Tibial nerve (tissue), 4 donors: Measurements from ENCODE around the gene CYP2E1. TPM values are rescaled to one million over a fixed set of nuclear protein-coding genes. Genes with fewer than 3 reads are reported as not detected.

ENCODE experiments used
- DNase-seq, 2 donors: peaks; one replicate each; pipeline ENCODE4 v3.0.0-alpha.2; 2019; ENCODE audit warnings: low spot score in 2 of 2
- H3K27ac ChIP-seq, 4 donors: fragments of 200-600 bp; sonication (generic) in 3 of 4; one replicate each; pipeline ENCODE4 v1.5.1; 2017 to 2019; ENCODE audit warnings: mild to moderate bottlenecking in 1 of 4
- H3K27me3 ChIP-seq, 2 donors: fragments of 200-600 bp; sonication (generic) in 1 of 2; one replicate each; pipeline versions ENCODE4 v1.5.1 to v1.6.0; 2017 to 2019
- H3K36me3 ChIP-seq, 3 donors: fragments of 200-600 bp; sonication (generic); one replicate each; pipeline ENCODE4 v1.5.1; 2018 to 2019
- H3K4me1 ChIP-seq, 4 donors: fragments of 200-600 bp; sonication (generic) in 3 of 4; one replicate each; pipeline ENCODE4 v1.5.1; 2017 to 2019
- H3K4me3 ChIP-seq, 4 donors: fragments of 200-600 bp; sonication (generic) in 3 of 4; one replicate each; pipeline ENCODE4 v1.5.1; 2017 to 2019; ENCODE audit warnings: mild to moderate bottlenecking in 1 of 4, moderate library complexity in 1 of 4
- H3K9me3 ChIP-seq, 4 donors: fragments of 200-600 bp; sonication (generic) in 3 of 4; one replicate each; pipeline ENCODE4 v1.5.1; 2017 to 2019
- EP300 ChIP-seq, 2 donors: sonication (generic); formaldehyde crosslinking; IDR thresholded peaks; one replicate each; pipeline ENCODE4 v1.6.1; 2017; ENCODE audit warnings: antibody characterized with exemption in 2 of 2, mild to moderate bottlenecking in 1 of 2
- POLR2A ChIP-seq, 2 donors: fragments of 450-650 bp; IDR thresholded peaks; one replicate each; pipeline ENCODE4 v1.6.1; 2017; ENCODE audit warnings: antibody characterized with exemption in 2 of 2, mild to moderate bottlenecking in 2 of 2, moderate library complexity in 2 of 2
- WGBS, 2 donors: methylation state at CpG; one replicate each; pipeline ENCODE4 v1.1.5; 2018; 5-methylcytosine and 5-hydroxymethylcytosine counted together
- total RNA-seq, 4 donors: library from RNA; depleted of rRNA; stranded (reverse); fragments of >200 nt; gene quantifications; one replicate each; pipeline ENCODE4 v1.1.0, GENCODE V29; 2016
- TF ChIP-seq, protein P1 (sequence below), 5 experiments: fragments of 200-600 bp in 3 of 5; fragments of 450-650 bp in 2 of 5; sonication (generic) in 3 of 5; IDR thresholded peaks; one replicate each; pipeline ENCODE4 v1.5.1; 2016 to 2019; ENCODE audit warnings: antibody characterized with exemption in 5 of 5, mild to moderate bottlenecking in 3 of 5, moderate library complexity in 2 of 5

Gene CYP2E1
- total RNA-seq, 4 donors from 2014 or later: 0.30 to 7.0 (median 0.82) TPM

- Histone ChIP-seq H3K9me3 (peaks cover 0 to 28% (median 4%) of the 10 kb centered on the region in 4 donors), H3K27me3 (no peaks in the 10 kb centered on the region), H3K4me1 (peaks cover 0 to 4% (median 0%) of the 10 kb centered on the region in 4 donors), H3K4me3 (peak overlapping the region; percentile 12 to 50 (median 38)), H3K36me3 (no peaks in the 10 kb centered on the region), H3K27ac (no peak overlapping the region)
- DNase-seq: peak; percentile 39 to 60
- TF ChIP-seq EP300 (IDR thresholded peaks at IDR 0.05) (no peak), POLR2A (IDR thresholded peaks at IDR 0.05) (no peak)
- TF ChIP-seq, protein P1, sequence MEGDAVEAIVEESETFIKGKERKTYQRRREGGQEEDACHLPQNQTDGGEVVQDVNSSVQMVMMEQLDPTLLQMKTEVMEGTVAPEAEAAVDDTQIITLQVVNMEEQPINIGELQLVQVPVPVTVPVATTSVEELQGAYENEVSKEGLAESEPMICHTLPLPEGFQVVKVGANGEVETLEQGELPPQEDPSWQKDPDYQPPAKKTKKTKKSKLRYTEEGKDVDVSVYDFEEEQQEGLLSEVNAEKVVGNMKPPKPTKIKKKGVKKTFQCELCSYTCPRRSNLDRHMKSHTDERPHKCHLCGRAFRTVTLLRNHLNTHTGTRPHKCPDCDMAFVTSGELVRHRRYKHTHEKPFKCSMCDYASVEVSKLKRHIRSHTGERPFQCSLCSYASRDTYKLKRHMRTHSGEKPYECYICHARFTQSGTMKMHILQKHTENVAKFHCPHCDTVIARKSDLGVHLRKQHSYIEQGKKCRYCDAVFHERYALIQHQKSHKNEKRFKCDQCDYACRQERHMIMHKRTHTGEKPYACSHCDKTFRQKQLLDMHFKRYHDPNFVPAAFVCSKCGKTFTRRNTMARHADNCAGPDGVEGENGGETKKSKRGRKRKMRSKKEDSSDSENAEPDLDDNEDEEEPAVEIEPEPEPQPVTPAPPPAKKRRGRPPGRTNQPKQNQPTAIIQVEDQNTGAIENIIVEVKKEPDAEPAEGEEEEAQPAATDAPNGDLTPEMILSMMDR (IDR thresholded peaks at IDR 0.05): peak; percentile 60 to 84 (median 75)
- 7 to 8% methylated on average over 32 to 33 of the region's 33 CpGs for WGBS, 2 donors
Observed at GRCh38 chr10:133520193-133520738, 6.9 kb upstream of the CYP2E1 start.

- no peak overlapping the region for H3K4me3 ChIP-seq
- no peak for DNase-seq
- H3K4me1 ChIP-seq: peaks cover 0 to 15% (median 4%) of the 10 kb centered on the region in 4 donors
- TF ChIP-seq POLR2A (IDR thresholded peaks at IDR 0.05): no peak
- TF ChIP-seq EP300 (IDR thresholded peaks at IDR 0.05): no peak
- TF ChIP-seq, protein P1 (IDR thresholded peaks at IDR 0.05): no peak
- peaks cover 0 to 20% (median 4%) of the 10 kb centered on the region in 4 donors for H3K9me3 ChIP-seq
- H3K36me3 ChIP-seq: no peaks in the 10 kb centered on the region
- H3K27ac ChIP-seq: no peak overlapping the region
- 85 to 89% methylated on average over 9 of the region's 9 CpGs for WGBS, 2 donors
- peaks cover 0 to 21% of the 10 kb centered on the region in 2 donors for H3K27me3 ChIP-seq
Observed at GRCh38 chr10:133523631-133524203, 3.4 kb upstream of the CYP2E1 start.

- 83 to 86% methylated on average over 6 to 7 of the region's 7 CpGs for WGBS, 2 donors
- H3K4me3 ChIP-seq: no peak overlapping the region
- no peak for TF ChIP-seq EP300 (IDR thresholded peaks at IDR 0.05)
- no peaks in the 10 kb centered on the region for H3K36me3 ChIP-seq
- peaks cover 0 to 23% (median 6%) of the 10 kb centered on the region in 4 donors for H3K4me1 ChIP-seq
- H3K27me3 ChIP-seq: peaks cover 0 to 38% of the 10 kb centered on the region in 2 donors
- H3K9me3 ChIP-seq: peaks cover 0 to 20% (median 4%) of the 10 kb centered on the region in 4 donors
- DNase-seq: no peak
- no peak overlapping the region for H3K27ac ChIP-seq
Observed at GRCh38 chr10:133525444-133525843, 1.7 kb upstream of the CYP2E1 start.

GRCh38 chr10:133527771-133528271, 658 bp downstream of the CYP2E1 start:
- peaks cover 0 to 17% (median 4%) of the 10 kb centered on the region in 4 donors for H3K9me3 ChIP-seq
- H3K4me3 ChIP-seq: no peak overlapping the region
- TF ChIP-seq EP300 (IDR thresholded peaks at IDR 0.05): no peak
- TF ChIP-seq POLR2A (IDR thresholded peaks at IDR 0.05): no peak
- TF ChIP-seq, protein P1 (IDR thresholded peaks at IDR 0.05): no peak
- no peaks in the 10 kb centered on the region for H3K36me3 ChIP-seq
- H3K4me1 ChIP-seq: peaks cover 0 to 23% (median 6%) of the 10 kb centered on the region in 4 donors
- DNase-seq: no peak
- WGBS, 2 donors: 4 to 51% methylated on average over 29 to 49 of the region's 51 CpGs
- H3K27ac ChIP-seq: no peak overlapping the region
- H3K27me3 ChIP-seq: peaks cover 0 to 39% of the 10 kb centered on the region in 2 donors

- TF ChIP-seq POLR2A (IDR thresholded peaks at IDR 0.05) (no peak), EP300 (IDR thresholded peaks at IDR 0.05) (no peak)
- TF ChIP-seq, protein P1 (IDR thresholded peaks at IDR 0.05): no peak
- Histone ChIP-seq H3K4me3 (peak overlapping the region in 2 of 4 donors; percentile 4 to 19), H3K27me3 (peaks cover 0 to 39% of the 10 kb centered on the region in 2 donors), H3K4me1 (peaks cover 0 to 23% (median 6%) of the 10 kb centered on the region in 4 donors), H3K27ac (no peak overlapping the region), H3K36me3 (no peaks in the 10 kb centered on the region), H3K9me3 (peaks cover 0 to 12% (median 2%) of the 10 kb centered on the region in 4 donors)
- 3 to 35% methylated on average over 21 to 47 of the region's 50 CpGs for WGBS, 2 donors
- no peak for DNase-seq
Observed at GRCh38 chr10:133528296-133528844, 1.2 kb downstream of the CYP2E1 start.
